HCT116 (cell line): ENCODE data around the gene PARP9. TPM values are rescaled to one million over a fixed set of nuclear protein-coding genes. Genes with fewer than 3 reads are reported as not detected.
A peak's percentile ranks its signal among the peaks of the same experiment; 100 is the strongest.

Experiments used
- ATAC-seq: fragments of 200-7000 bp; cut with Tn5 transposase; 2 replicates; pipeline ENCODE4 v1.9.1; 2020; ENCODE audit warnings: mild to moderate bottlenecking, moderate library complexity
- BruUV-seq: library from RNA; stranded (reverse); fragments of 400-500 nt; replicated peaks from 2 replicates; lab custom pipeline; 2021; lab: Mats Ljungman, UMichigan
- CTCF ChIA-PET: fragments of 300-600 bp; sonication (Branson Sonifier 250); formaldehyde crosslinking; loops from one replicate; lab custom pipeline; 2021; ENCODE audit warnings: antibody characterized with exemption; lab: Charles Lee
- POLR2A ChIA-PET: fragments of 300-600, 350-600 bp; sonication (Branson Sonifier 250); formaldehyde crosslinking; loops from one replicate; lab custom pipeline; 2021; ENCODE audit warnings: antibody characterized with exemption; lab: Charles Lee
- RAD21 ChIA-PET, 2 experiments: fragments of 300-600 bp; sonication (Branson Sonifier 250); formaldehyde crosslinking; loops; one replicate each; lab custom pipeline; 2023; ENCODE audit warnings: low total read pairs in 2 of 2; ENCODE audit not compliant: uncharacterized antibody in 2 of 2, unreplicated experiment in 2 of 2, low non-redundant PET in 1 of 2; lab: Charles Lee
- DNase-seq: peaks from one replicate; pipeline ENCODE4 v3.0.0-alpha.2; 2010; ENCODE audit warnings: low read depth, low spot score
- H2AFZ ChIP-seq: fragments of 200-600 bp; shearing (Covaris generic), sonication (generic); 2 replicates; pipeline ENCODE4 v1.6.1; 2017; ENCODE audit warnings: low read depth, mixed run types, mixed read lengths, antibody characterized with exemption, low read length; ENCODE audit not compliant: poor library complexity, severe bottlenecking
- H3K27ac ChIP-seq: 2 replicates; pipeline ENCODE4 v1.5.1; 2012; ENCODE audit warnings: low read depth, low read length
- H3K27me3 ChIP-seq: fragments of 200-600 bp; sonication (generic); 2 replicates; pipeline ENCODE4 v1.6.1; 2016; ENCODE audit warnings: mixed run types, low read length, mixed read lengths; ENCODE audit not compliant: insufficient read depth
- H3K36me3 ChIP-seq, 2 experiments: fragments of 200-500 bp in 1 of 2; fragments of 200-600 bp in 1 of 2; sonication (Bioruptor generic) in 1 of 2; sonication (generic) in 1 of 2; 2 replicates each; pipeline versions ENCODE4 v1.5.1 to v1.6.1; 2014 to 2016; ENCODE audit warnings: low read length in 2 of 2, inconsistent platforms in 1 of 2, mixed read lengths in 1 of 2, mixed run types in 1 of 2; ENCODE audit not compliant: insufficient read depth in 2 of 2, control insufficient read depth in 1 of 2
- H3K4me1 ChIP-seq, 2 experiments: fragments of 200-600 bp in 1 of 2; sonication (generic) in 1 of 2; 2 replicates each; pipeline versions ENCODE4 v1.5.1 to v1.6.1; 2012 to 2017; ENCODE audit warnings: low read length in 2 of 2, inconsistent platforms in 1 of 2, mild to moderate bottlenecking in 1 of 2, mixed read lengths in 1 of 2, mixed run types in 1 of 2, moderate library complexity in 1 of 2; ENCODE audit not compliant: insufficient read depth in 2 of 2, control insufficient read depth in 1 of 2
- H3K4me2 ChIP-seq: fragments of 200-600 bp; sonication (generic); 2 replicates; pipeline ENCODE4 v1.6.1; 2017; ENCODE audit warnings: mixed run types, low read length, mixed read lengths
- H3K4me3 ChIP-seq, 2 experiments: fragments of 200-600 bp in 1 of 2; sonication (generic) in 1 of 2; replicated peaks in 1 of 2; 2 replicates each; pipeline ENCODE4 v1.5.1; 2011 to 2016; ENCODE audit warnings: low read length in 2 of 2, control low read depth in 1 of 2, low read depth in 1 of 2, mild to moderate bottlenecking in 1 of 2, mixed read lengths in 1 of 2, mixed run types in 1 of 2
- H3K79me2 ChIP-seq: fragments of 200-600 bp; sonication (generic); 2 replicates; pipeline ENCODE4 v1.6.1; 2017; ENCODE audit warnings: mild to moderate bottlenecking, mixed run types, low read length, moderate library complexity, mixed read lengths; ENCODE audit not compliant: insufficient read depth
- H3K9ac ChIP-seq: fragments of 200-600 bp; sonication (generic); 2 replicates; pipeline ENCODE4 v1.6.1; 2016; ENCODE audit warnings: low read length, mixed read lengths
- H3K9me2 ChIP-seq: fragments of 200-600 bp; sonication (generic), shearing (Covaris generic); 2 replicates; pipeline ENCODE4 v1.6.1; 2017; ENCODE audit warnings: mixed run types, mild to moderate bottlenecking, moderate library complexity; ENCODE audit not compliant: insufficient read depth
- H3K9me3 ChIP-seq, 2 experiments: fragments of 200-500 bp in 1 of 2; fragments of 200-600 bp in 1 of 2; sonication (Bioruptor generic) in 1 of 2; sonication (generic) in 1 of 2; 2 replicates each; pipeline ENCODE4 v1.6.1; 2014 to 2017; ENCODE audit warnings: low read length in 2 of 2, mixed read lengths in 2 of 2, inconsistent platforms in 1 of 2, low read depth in 1 of 2, mild to moderate bottlenecking in 1 of 2, mixed run types in 1 of 2, moderate library complexity in 1 of 2; ENCODE audit not compliant: control insufficient read depth in 1 of 2, insufficient read depth in 1 of 2
- H4K20me1 ChIP-seq: fragments of 200-600 bp; sonication (generic), shearing (Covaris generic); 2 replicates; pipeline ENCODE4 v1.6.1; 2017; ENCODE audit warnings: mixed run types, mild to moderate bottlenecking, moderate library complexity; ENCODE audit not compliant: insufficient read depth
- CBX3 ChIP-seq: IDR thresholded peaks from 2 replicates; pipeline ENCODE4 v1.6.1; 2012; ENCODE audit warnings: low read depth
- CEBPB ChIP-seq: IDR thresholded peaks from 2 replicates; pipeline ENCODE4 v1.6.1; 2012; ENCODE audit warnings: low read depth
- EZH2phosphoT487 ChIP-seq: fragments of 200-600 bp; IDR thresholded peaks from 2 replicates; pipeline ENCODE4 v1.6.1; 2018; ENCODE audit warnings: antibody characterized with exemption, borderline replicate concordance
- FOSL1 ChIP-seq: IDR thresholded peaks from 2 replicates; pipeline ENCODE4 v1.6.1; 2012; ENCODE audit warnings: low read depth
- RAD21 ChIP-seq: IDR thresholded peaks from 2 replicates; pipeline ENCODE4 v1.6.1; 2012; ENCODE audit warnings: low read depth, mild to moderate bottlenecking
- SIN3A ChIP-seq: IDR thresholded peaks from 2 replicates; pipeline ENCODE4 v1.6.1; 2012; ENCODE audit warnings: low read depth
- TCF7L2 ChIP-seq: IDR thresholded peaks from 2 replicates; pipeline ENCODE4 v1.7.0; 2011; ENCODE audit warnings: borderline replicate concordance, inconsistent platforms; ENCODE audit not compliant: insufficient read depth, insufficient read length; ENCODE audit errors: extremely low read depth
- intact Hi-C: fragments of 100-400 bp; cut with micrococcal nuclease; formaldehyde crosslinking; loops from 2 replicates; pipeline ENCODE4 v1.10.0; 2022
- total RNA-seq: library from RNA; stranded (reverse); gene quantifications from one replicate; pipeline ENCODE4 v1.2.1, GENCODE V29; 2021; ENCODE audit not compliant: unreplicated experiment
- TF ChIP-seq, protein P1 (sequence below): IDR thresholded peaks from 2 replicates; pipeline ENCODE4 v1.6.1; 2012
- TF ChIP-seq, protein P2 (sequence below), 3 experiments: fragments of 200-600 bp in 1 of 3; sonication (generic) in 1 of 3; IDR thresholded peaks in 2 of 3; conservative IDR thresholded peaks in 1 of 3; 2 replicates each; pipeline ENCODE4 v1.5.1; 2012 to 2017; ENCODE audit warnings: low read depth in 2 of 3, low read length in 2 of 3, antibody characterized with exemption in 1 of 3, borderline replicate concordance in 1 of 3, control low read depth in 1 of 3, mild to moderate bottlenecking in 1 of 3, mixed read lengths in 1 of 3, mixed run types in 1 of 3, moderate library complexity in 1 of 3; ENCODE audit not compliant: insufficient read depth in 1 of 3

The PARP9 gene
- total RNA-seq, 1 experiment from 2014 or later = 9.5 TPM

DNA sequence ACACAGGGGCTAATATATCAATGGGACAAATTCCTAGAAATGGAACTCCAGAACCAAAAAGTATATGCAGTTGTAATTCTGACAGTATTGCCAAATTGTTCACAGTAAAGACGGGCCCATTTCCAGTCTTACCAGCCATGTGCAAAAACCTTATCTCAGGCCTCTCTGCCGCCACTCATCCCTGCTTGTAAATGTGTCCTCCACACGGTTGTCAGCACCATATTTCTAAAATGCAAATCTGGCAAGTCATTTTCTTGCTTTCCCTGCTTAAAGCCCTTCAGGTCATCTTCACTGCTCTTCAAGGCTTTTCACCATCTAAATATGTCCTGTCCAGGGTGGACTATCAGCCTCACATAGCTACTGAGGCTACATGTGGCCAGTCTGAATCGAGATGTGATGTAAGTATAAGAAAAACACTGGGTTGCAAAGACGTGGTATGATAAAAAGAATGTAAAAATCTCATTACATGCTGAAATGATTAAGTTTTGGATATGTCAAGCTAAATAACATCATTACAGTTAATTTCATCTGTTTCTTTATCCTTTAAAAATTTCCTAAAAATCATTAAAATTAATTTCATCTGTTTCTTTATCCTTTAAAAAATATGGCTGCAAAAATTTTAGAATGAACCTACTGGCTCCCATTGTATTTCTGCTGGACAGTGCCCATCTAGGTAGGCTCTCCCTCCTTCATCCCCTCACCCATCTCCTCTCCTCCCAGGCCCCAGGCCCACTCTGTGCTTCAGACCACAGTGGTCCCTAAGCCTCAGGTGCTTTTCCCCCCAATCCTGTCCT lies 980 bp downstream of the PARP9 start:
- Histone ChIP-seq H3K4me1 (peaks cover 8 to 17% of the 10 kb centered on the region in 2 experiments), H3K4me3 (peak overlapping the region; percentile 60 to 81), H3K9ac (peak overlapping the region; percentile 81), H2AFZ (no peak overlapping the region), H3K4me2 (peak overlapping the region; percentile 97), H3K27ac (peak overlapping the region; percentile 72; the same call in 1 of the 2 replicates), H3K27me3 (no peaks in the 10 kb centered on the region), H3K79me2 (0 out of 2 replicates have a peak, but pooled peaks cover 4% of the 10 kb centered on the region), H3K36me3 (0 out of 4 replicates have a peak, but pooled peaks cover 0 to 3% of the 10 kb centered on the region in 2 experiments), H4K20me1 (no peaks in the 10 kb centered on the region), H3K9me2 (no peaks in the 10 kb centered on the region), H3K9me3 (no peaks in the 10 kb centered on the region)
- no peak for DNase-seq
- ChIA-PET POLR2A (no interaction called here), RAD21 (no interaction called here), CTCF (no interaction called here)
- BruUV-seq = no TSS peak
- intact Hi-C loops = loop anchor here (5.0 kb wide), 1 partner anchor 106 kb away; no protein-coding TSS in a partner anchor
- no peak for TF ChIP-seq CEBPB
- TF ChIP-seq TCF7L2 = no peak
- TF ChIP-seq EZH2phosphoT487 = no peak
- TF ChIP-seq FOSL1 = no peak
- TF ChIP-seq CBX3 = no peak
- TF ChIP-seq, protein P1, sequence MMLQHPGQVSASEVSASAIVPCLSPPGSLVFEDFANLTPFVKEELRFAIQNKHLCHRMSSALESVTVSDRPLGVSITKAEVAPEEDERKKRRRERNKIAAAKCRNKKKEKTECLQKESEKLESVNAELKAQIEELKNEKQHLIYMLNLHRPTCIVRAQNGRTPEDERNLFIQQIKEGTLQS = no peak
- ATAC-seq = no peak

DNA sequence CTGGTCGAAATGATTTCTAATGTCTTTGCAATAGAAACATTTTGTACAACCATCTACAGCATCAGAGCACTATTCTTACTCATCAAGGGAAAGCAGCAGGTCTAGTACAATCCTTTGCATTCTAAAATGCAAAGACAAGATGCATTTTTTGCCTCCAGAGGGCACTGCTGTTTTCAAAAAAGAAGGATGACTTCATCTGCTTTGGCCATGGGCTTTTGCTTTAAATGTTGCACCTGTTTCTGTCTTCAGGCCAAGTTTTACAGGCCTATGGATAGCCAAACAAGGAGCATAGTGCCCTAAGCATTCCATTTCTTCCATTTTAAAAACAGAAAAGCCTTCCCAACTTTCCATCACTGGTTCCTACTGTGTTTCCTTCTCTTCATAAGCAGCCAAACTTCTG lies 3.4 kb downstream of the PARP9 start:
- BruUV-seq = no TSS peak
- POLR2A ChIA-PET = interaction anchor here (2.0 kb wide), 1 partner anchor 118 kb away, joined by 6 read pairs; no protein-coding TSS in a partner anchor

More for the DNA sequence above, 3.4 kb downstream of the PARP9 start:
- Histone ChIP-seq H2AFZ (no peak overlapping the region), H3K4me3 (no peak overlapping the region), H3K27me3 (no peaks in the 10 kb centered on the region), H3K27ac (no peak overlapping the region), H3K4me1 (peaks cover 8 to 17% of the 10 kb centered on the region in 2 experiments), H3K4me2 (no peak overlapping the region), H3K9me2 (no peaks in the 10 kb centered on the region), H4K20me1 (no peaks in the 10 kb centered on the region), H3K79me2 (0 out of 2 replicates have a peak, but pooled peaks cover 4% of the 10 kb centered on the region), H3K9me3 (no peaks in the 10 kb centered on the region), H3K36me3 (0 out of 4 replicates have a peak, but pooled peaks cover 0 to under 1% of the 10 kb centered on the region in 2 experiments), H3K9ac (no peak overlapping the region)
- ATAC-seq = peak; percentile 43; the same call in 1 of the 2 replicates
- peak; percentile 89 for TF ChIP-seq RAD21
- TF ChIP-seq, protein P2, sequence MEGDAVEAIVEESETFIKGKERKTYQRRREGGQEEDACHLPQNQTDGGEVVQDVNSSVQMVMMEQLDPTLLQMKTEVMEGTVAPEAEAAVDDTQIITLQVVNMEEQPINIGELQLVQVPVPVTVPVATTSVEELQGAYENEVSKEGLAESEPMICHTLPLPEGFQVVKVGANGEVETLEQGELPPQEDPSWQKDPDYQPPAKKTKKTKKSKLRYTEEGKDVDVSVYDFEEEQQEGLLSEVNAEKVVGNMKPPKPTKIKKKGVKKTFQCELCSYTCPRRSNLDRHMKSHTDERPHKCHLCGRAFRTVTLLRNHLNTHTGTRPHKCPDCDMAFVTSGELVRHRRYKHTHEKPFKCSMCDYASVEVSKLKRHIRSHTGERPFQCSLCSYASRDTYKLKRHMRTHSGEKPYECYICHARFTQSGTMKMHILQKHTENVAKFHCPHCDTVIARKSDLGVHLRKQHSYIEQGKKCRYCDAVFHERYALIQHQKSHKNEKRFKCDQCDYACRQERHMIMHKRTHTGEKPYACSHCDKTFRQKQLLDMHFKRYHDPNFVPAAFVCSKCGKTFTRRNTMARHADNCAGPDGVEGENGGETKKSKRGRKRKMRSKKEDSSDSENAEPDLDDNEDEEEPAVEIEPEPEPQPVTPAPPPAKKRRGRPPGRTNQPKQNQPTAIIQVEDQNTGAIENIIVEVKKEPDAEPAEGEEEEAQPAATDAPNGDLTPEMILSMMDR (IDR thresholded peaks at IDR 0.05 in 2 of 3, conservative IDR thresholded peaks at IDR 0.05 in 1 of 3; ENCODE audit: borderline replicate concordance in 1 of 3, insufficient read depth in 1 of 3, low read depth in 2 of 3, low read length in 2 of 3) = peak; percentile 58 to 78 (median 61)
- no peak for TF ChIP-seq SIN3A
- peak; percentile 51 for DNase-seq
- intact Hi-C loops = loop anchor here (1.0 to 5.0 kb wide), 2 partner anchors 103 to 119 kb away; no protein-coding TSS in a partner anchor
- CTCF ChIA-PET = interaction anchor here (0.9 kb wide), 1 partner anchor 119 kb away, joined by 8 read pairs; no protein-coding TSS in a partner anchor
- RAD21 ChIA-PET = no interaction called here
